Caco-2 (cell line): ENCODE data around the gene PTPRN2. TPM values are rescaled to one million over a fixed set of nuclear protein-coding genes. Genes with fewer than 3 reads are reported as not detected.

ENCODE experiments used
- BruUV-seq: library from RNA; stranded (reverse); fragments of 400-500 nt; replicated peaks from 2 replicates; lab custom pipeline; 2021; lab: Mats Ljungman, UMichigan
- CTCF ChIA-PET: fragments of 300-600 bp; sonication (Branson Sonifier 250); formaldehyde crosslinking; loops from one replicate; lab custom pipeline; 2022; ENCODE audit warnings: antibody characterized with exemption; lab: Charles Lee
- POLR2A ChIA-PET: fragments of 300-600 bp; sonication (Branson Sonifier 250); formaldehyde crosslinking; loops from one replicate; lab custom pipeline; 2022; ENCODE audit warnings: antibody characterized with exemption; lab: Charles Lee
- DNase-seq, 2 experiments: peaks; one replicate each; pipeline versions ENCODE4 v3.0.0 to v3.0.0-alpha.2; 2020 to 2022
- H3K27me3 ChIP-seq: replicated peaks from 2 replicates; pipeline ENCODE4 v1.6.0; 2011; ENCODE audit warnings: low read length; ENCODE audit not compliant: control insufficient read depth, insufficient read depth
- H3K36me3 ChIP-seq: 2 replicates; pipeline ENCODE4 v1.5.1; 2011; ENCODE audit warnings: low read length; ENCODE audit not compliant: control insufficient read depth, insufficient read depth
- H3K4me1 ChIP-seq: fragments of 250-450 bp; sonication (Bioruptor Pico); 2 replicates; pipeline ENCODE4 v1.5.1; 2020; ENCODE audit warnings: mild to moderate bottlenecking
- H3K4me3 ChIP-seq: 2 replicates; pipeline ENCODE4 v1.5.1; 2011; ENCODE audit warnings: low read depth, mild to moderate bottlenecking, control low read depth, low read length
- H3K9me3 ChIP-seq: fragments of 250-450 bp; sonication (Bioruptor Pico); 2 replicates; pipeline ENCODE4 v1.5.1; 2020; ENCODE audit warnings: mild to moderate bottlenecking, moderate library complexity
- H3K27ac Mint-ChIP-seq: one replicate; pipeline ENCODE4 v1.8.0; 2022; ENCODE audit warnings: mixed read lengths; ENCODE audit not compliant: unreplicated experiment
- H3K27me3 Mint-ChIP-seq: one replicate; pipeline ENCODE4 v1.8.0; 2022; ENCODE audit warnings: mixed read lengths; ENCODE audit not compliant: insufficient read depth, unreplicated experiment
- H3K36me3 Mint-ChIP-seq: one replicate; pipeline ENCODE4 v1.8.0; 2022; ENCODE audit warnings: mild to moderate bottlenecking, mixed read lengths; ENCODE audit not compliant: insufficient read depth, unreplicated experiment
- H3K4me1 Mint-ChIP-seq: one replicate; pipeline ENCODE4 v1.8.0; 2022; ENCODE audit warnings: low read depth, mixed read lengths; ENCODE audit not compliant: unreplicated experiment
- H3K4me3 Mint-ChIP-seq: one replicate; pipeline ENCODE4 v1.8.0; 2022; ENCODE audit warnings: mild to moderate bottlenecking, moderate library complexity, mixed read lengths; ENCODE audit not compliant: unreplicated experiment
- H3K9me3 Mint-ChIP-seq: one replicate; pipeline ENCODE4 v1.8.0; 2022; ENCODE audit warnings: mixed read lengths; ENCODE audit not compliant: unreplicated experiment
- CTCF ChIP-seq, 2 experiments: fragments of 200-600 bp in 1 of 2; IDR thresholded peaks; 1 replicate in 1 of 2; 2 replicates in 1 of 2; pipeline versions ENCODE4 v1.5.1 to v1.8.0; 2011 to 2022; ENCODE audit warnings: antibody characterized with exemption in 1 of 2, control low read depth in 1 of 2, inconsistent platforms in 1 of 2, low read depth in 1 of 2, low read length in 1 of 2, mild to moderate bottlenecking in 1 of 2, moderate library complexity in 1 of 2; ENCODE audit not compliant: insufficient read depth in 1 of 2, severe bottlenecking in 1 of 2, unreplicated experiment in 1 of 2
- intact Hi-C: fragments of 100-400 bp; cut with micrococcal nuclease; formaldehyde crosslinking; loops from one replicate; pipeline ENCODE4 v1.10.0; 2022; ENCODE audit not compliant: unreplicated experiment
- total RNA-seq: library from RNA; stranded (reverse); gene quantifications from 2 replicates; pipeline ENCODE4 v1.2.3, GENCODE V29; 2022

Gene PTPRN2
- total RNA-seq, 1 experiment from 2014 or later, result 1.4 TPM

- no TSS peak for BruUV-seq
- intact Hi-C loops, result no loop called here
- Mint-ChIP-seq H3K27me3 (peaks cover 3% of the 10 kb centered on the region), H3K4me3 (no peak overlapping the region), H3K4me1 (peaks cover 6% of the 10 kb centered on the region), H3K9me3 (no peaks in the 10 kb centered on the region), H3K36me3 (no peaks in the 10 kb centered on the region), H3K27ac (no peak overlapping the region)
- Histone ChIP-seq H3K4me1 (0 out of 2 replicates have a peak, but pooled peaks cover 3% of the 10 kb centered on the region), H3K27me3 (no peaks in the 10 kb centered on the region), H3K9me3 (no peaks in the 10 kb centered on the region), H3K4me3 (no peak overlapping the region), H3K36me3 (no peaks in the 10 kb centered on the region)
- POLR2A ChIA-PET, result no interaction called here
- DNase-seq, result no peak
- CTCF ChIA-PET, result no interaction called here
- TF ChIP-seq CTCF (IDR thresholded peaks at IDR 0.05; ENCODE audit: insufficient read depth in 1 of 2, low read depth in 1 of 2, low read length in 1 of 2, severe bottlenecking in 1 of 2, unreplicated experiment in 1 of 2), result no peak
Measured at GRCh38 chr7:157602581-157602980, 985.0 kb downstream of the PTPRN2 start.

GRCh38 chr7:157602156-157602555 lies 985.5 kb downstream of the PTPRN2 start:
- Mint-ChIP-seq H3K27ac (no peak overlapping the region), H3K9me3 (no peaks in the 10 kb centered on the region), H3K4me3 (no peak overlapping the region), H3K4me1 (peaks cover 6% of the 10 kb centered on the region), H3K36me3 (no peaks in the 10 kb centered on the region), H3K27me3 (peaks cover 3% of the 10 kb centered on the region)
- H3K27me3 ChIP-seq, result no peaks in the 10 kb centered on the region
- TF ChIP-seq CTCF (IDR thresholded peaks at IDR 0.05; ENCODE audit: insufficient read depth in 1 of 2, low read depth in 1 of 2, low read length in 1 of 2, severe bottlenecking in 1 of 2, unreplicated experiment in 1 of 2), result no peak
- intact Hi-C loops, result no loop called here
- H3K9me3 ChIP-seq, result no peaks in the 10 kb centered on the region
- H3K4me3 ChIP-seq, result no peak overlapping the region
- ChIA-PET POLR2A (no interaction called here), CTCF (no interaction called here)
- no peaks in the 10 kb centered on the region for H3K36me3 ChIP-seq
- 0 out of 2 replicates have a peak, but pooled peaks cover 3% of the 10 kb centered on the region for H3K4me1 ChIP-seq
- BruUV-seq, result no TSS peak
- no peak for DNase-seq

GRCh38 chr7:157601530-157601929 lies 986.1 kb downstream of the PTPRN2 start:
- no peak overlapping the region for H3K4me3 Mint-ChIP-seq
- no peaks in the 10 kb centered on the region for H3K9me3 Mint-ChIP-seq
- intact Hi-C loops, result no loop called here
- ChIA-PET CTCF (interaction anchor here (0.6 kb wide), 1 partner anchor 132 kb away, joined by 4 read pairs; no protein-coding TSS in a partner anchor), POLR2A (no interaction called here)
- H3K4me1 Mint-ChIP-seq, result peaks cover 1% of the 10 kb centered on the region
- H3K9me3 ChIP-seq, result no peaks in the 10 kb centered on the region
- H3K27ac Mint-ChIP-seq, result no peak overlapping the region
- H3K4me3 ChIP-seq, result no peak overlapping the region
- no peaks in the 10 kb centered on the region for H3K36me3 ChIP-seq
- no peaks in the 10 kb centered on the region for H3K36me3 Mint-ChIP-seq
- DNase-seq, result no peak
- no peaks in the 10 kb centered on the region for H3K27me3 ChIP-seq
- H3K4me1 ChIP-seq, result no peaks in the 10 kb centered on the region
- no peak for TF ChIP-seq CTCF (IDR thresholded peaks at IDR 0.05; ENCODE audit: insufficient read depth in 1 of 2, low read depth in 1 of 2, low read length in 1 of 2, severe bottlenecking in 1 of 2, unreplicated experiment in 1 of 2)
- BruUV-seq, result no TSS peak
- peaks cover 3% of the 10 kb centered on the region for H3K27me3 Mint-ChIP-seq
